OCI-LY7 (cell line): ENCODE measurements around the gene NDUFAF7. TPM values are rescaled to one million over a fixed set of nuclear protein-coding genes. Genes with fewer than 3 reads are reported as not detected.
A peak's percentile ranks its signal among the peaks of the same experiment; 100 is the strongest.
"Not testable (repeated sequence)": the region's sequence is repeated elsewhere in the genome, so short reads cannot be mapped to it uniquely, and the experiment has no call there.

Experiments
- BruUV-seq: library from RNA; stranded (reverse); fragments of 400-500 nt; replicated peaks from 2 replicates; lab custom pipeline; 2021; lab: Mats Ljungman, UMichigan
- CTCF ChIA-PET: fragments of 300-600 bp; sonication (Branson Sonifier 250); formaldehyde crosslinking; loops from one replicate; lab custom pipeline; 2022; ENCODE audit warnings: antibody characterized with exemption; ENCODE audit not compliant: unreplicated experiment; lab: Charles Lee
- POLR2A ChIA-PET: fragments of 300-600 bp; sonication (Branson Sonifier 250); formaldehyde crosslinking; loops from one replicate; lab custom pipeline; 2022; ENCODE audit warnings: antibody characterized with exemption; lab: Charles Lee
- DNase-seq: peaks from one replicate; pipeline ENCODE4 v3.0.0-alpha.2; 2015; ENCODE audit warnings: low spot score
- H2AFZ ChIP-seq: fragments of 200-600 bp; sonication (generic), shearing (Covaris generic); 2 replicates; pipeline ENCODE4 v1.6.1; 2014; ENCODE audit warnings: mild to moderate bottlenecking, antibody characterized with exemption, low read length, moderate library complexity
- H3K27ac ChIP-seq: fragments of 200-600 bp; sonication (generic); 2 replicates; pipeline ENCODE4 v1.5.1; 2014; ENCODE audit warnings: mixed run types, low read depth, mild to moderate bottlenecking, moderate library complexity, low read length, inconsistent platforms; ENCODE audit not compliant: poor library complexity, severe bottlenecking
- H3K36me3 ChIP-seq: fragments of 200-600 bp; sonication (generic); 2 replicates; pipeline ENCODE4 v1.6.1; 2014; ENCODE audit warnings: mild to moderate bottlenecking, antibody characterized with exemption, low read length, moderate library complexity, mixed read lengths; ENCODE audit not compliant: insufficient read depth
- H3K4me1 ChIP-seq: fragments of 200-600 bp; sonication (generic); 2 replicates; pipeline ENCODE4 v1.5.1; 2014; ENCODE audit warnings: mild to moderate bottlenecking, low read length; ENCODE audit not compliant: insufficient read depth, poor library complexity, severe bottlenecking
- H3K4me2 ChIP-seq: fragments of 200-600 bp; sonication (generic); 2 replicates; pipeline ENCODE4 v1.6.1; 2014; ENCODE audit warnings: mild to moderate bottlenecking, low read length
- H3K4me3 ChIP-seq: fragments of 200-600 bp; sonication (generic); 2 replicates; pipeline ENCODE4 v1.5.1; 2014; ENCODE audit warnings: mild to moderate bottlenecking, low read depth, low read length; ENCODE audit not compliant: poor library complexity, severe bottlenecking
- H3K79me2 ChIP-seq: fragments of 200-600 bp; sonication (generic); 2 replicates; pipeline ENCODE4 v1.6.1; 2016; ENCODE audit warnings: low read depth, mild to moderate bottlenecking, low read length, moderate library complexity, mixed read lengths; ENCODE audit not compliant: insufficient read depth
- H3K9me2 ChIP-seq: fragments of 200-600 bp; sonication (generic); 2 replicates; pipeline ENCODE4 v1.6.1; 2016; ENCODE audit warnings: mild to moderate bottlenecking, low read length, mixed read lengths; ENCODE audit not compliant: insufficient read depth
- H3K9me3 ChIP-seq: fragments of 200-600 bp; sonication (generic); 2 replicates; pipeline ENCODE4 v1.6.1; 2014; ENCODE audit warnings: mild to moderate bottlenecking, mixed run types, low read length, mixed read lengths
- H4K20me1 ChIP-seq: fragments of 200-600 bp; sonication (generic); 2 replicates; pipeline ENCODE4 v1.6.1; 2014; ENCODE audit warnings: mild to moderate bottlenecking, antibody characterized with exemption, low read length, moderate library complexity, mixed read lengths; ENCODE audit not compliant: insufficient read depth
- CTCF ChIP-seq: fragments of 200-600 bp; sonication (generic); conservative IDR thresholded peaks from 2 replicates; pipeline ENCODE4 v1.5.1; 2014; ENCODE audit warnings: mild to moderate bottlenecking, antibody characterized with exemption, low read length, moderate library complexity, mixed read lengths
- EZH2phosphoT487 ChIP-seq: fragments of 200-600 bp; sonication (generic); IDR thresholded peaks from 2 replicates; pipeline ENCODE4 v1.6.1; 2018; ENCODE audit warnings: low read depth, borderline replicate concordance, mild to moderate bottlenecking, mixed run types, antibody characterized with exemption, low read length, moderate library complexity, mixed read lengths
- intact Hi-C: fragments of 100-400 bp; cut with micrococcal nuclease; formaldehyde crosslinking; loops from one replicate; pipeline ENCODE4 v1.10.0; 2022; ENCODE audit not compliant: unreplicated experiment
- total RNA-seq, 2 experiments: library from RNA; depleted of rRNA in 1 of 2; stranded (reverse); fragments of >200 nt in 1 of 2; shearing (Covaris generic) in 1 of 2; gene quantifications; 2 replicates each; pipeline ENCODE4 v1.2.3, GENCODE V29; 2014 to 2022

NDUFAF7 gene
- total RNA-seq, 2 experiments from 2014 or later: 23.3 to 26.0 TPM

- H4K20me1 ChIP-seq, CTCF ChIA-PET, H3K27ac ChIP-seq, H3K4me2 ChIP-seq, H3K4me3 ChIP-seq, POLR2A ChIA-PET, H3K9me2 ChIP-seq, BruUV-seq, intact Hi-C loops, H3K4me1 ChIP-seq, DNase-seq, H2AFZ ChIP-seq: not testable (repeated sequence)
- Histone ChIP-seq H3K36me3 (peaks cover 100% of the 10 kb centered on the region), H3K9me3 (peaks cover 33% of the 10 kb centered on the region), H3K79me2 (peaks cover 86% of the 10 kb centered on the region; the same call in 1 of the 2 replicates)
These were observed 26.3 kb upstream of the NDUFAF7 start for GRCh38 chr2:37205071-37205661.

- ChIA-PET POLR2A (no interaction called here), CTCF (no interaction called here)
- intact Hi-C loops: no loop called here
- no peak overlapping the region for H3K4me2 ChIP-seq
- H3K9me2 ChIP-seq: no peaks in the 10 kb centered on the region
- DNase-seq: no peak
- BruUV-seq: no TSS peak
- H3K36me3 ChIP-seq: peaks cover 100% of the 10 kb centered on the region
- no peak overlapping the region for H3K4me3 ChIP-seq
- no peak overlapping the region for H3K27ac ChIP-seq
- TF ChIP-seq CTCF: no peak
- TF ChIP-seq EZH2phosphoT487: no peak
- no peaks in the 10 kb centered on the region for H3K4me1 ChIP-seq
- H4K20me1 ChIP-seq: no peaks in the 10 kb centered on the region
- no peak overlapping the region for H2AFZ ChIP-seq
- H3K79me2 ChIP-seq: peaks cover 81% of the 10 kb centered on the region; the same call in 1 of the 2 replicates
- H3K9me3 ChIP-seq: peaks cover 33% of the 10 kb centered on the region
These were observed 25.6 kb upstream of the NDUFAF7 start for GRCh38 chr2:37205689-37206341.

- DNase-seq, H3K4me3 ChIP-seq, CTCF ChIA-PET, H3K4me2 ChIP-seq, H3K27ac ChIP-seq, H3K9me2 ChIP-seq, H2AFZ ChIP-seq, intact Hi-C loops, H3K4me1 ChIP-seq, H4K20me1 ChIP-seq: not testable (repeated sequence)
- Histone ChIP-seq H3K36me3 (peaks cover 100% of the 10 kb centered on the region), H3K9me3 (peaks cover 33% of the 10 kb centered on the region), H3K79me2 (peaks cover 74% of the 10 kb centered on the region; the same call in 1 of the 2 replicates)
- POLR2A ChIA-PET: interaction anchor here (0.6 kb wide), 1 partner anchor 1064 kb away, joined by 3 read pairs; no protein-coding TSS in a partner anchor
- BruUV-seq: TSS peak; percentile 8
These were observed 24.7 kb upstream of the NDUFAF7 start for GRCh38 chr2:37206760-37207159.
